Stomach (tissue), 9 donors: ENCODE results near the gene INPP5J. TPM values are rescaled to one million over a fixed set of nuclear protein-coding genes. Genes with fewer than 3 reads are reported as not detected.

ENCODE experiments used
- DNase-seq, 2 donors: peaks; one replicate each; pipeline versions ENCODE4 v3.0.0 to v3.0.0-alpha.2; 2013 to 2019
- H3K27ac ChIP-seq, 5 donors: fragments of 200-600 bp in 4 of 5; sonication (generic) in 4 of 5; one replicate each; pipeline ENCODE4 v1.5.1; 2013 to 2019; ENCODE audit warnings: mild to moderate bottlenecking in 1 of 5, moderate library complexity in 1 of 5
- H3K27me3 ChIP-seq, 3 donors: fragments of 200-600 bp; sonication (generic); one replicate each; pipeline ENCODE4 v1.5.1; 2017 to 2019; ENCODE audit warnings: mixed run types in 1 of 3
- H3K36me3 ChIP-seq, 4 donors: fragments of 200-600 bp; sonication (generic); 1 replicate in 3 of 4; 2 replicates in 1 of 4; pipeline ENCODE4 v1.5.1; 2016 to 2019
- H3K4me1 ChIP-seq, 4 donors: fragments of 200-600 bp; sonication (generic); one replicate each; pipeline ENCODE4 v1.5.1; 2016 to 2019
- H3K4me3 ChIP-seq, 4 donors: fragments of 200-600 bp; sonication (generic) in 3 of 4; one replicate each; pipeline ENCODE4 v1.5.1; 2016 to 2019; ENCODE audit warnings: mild to moderate bottlenecking in 1 of 4
- H3K9me3 ChIP-seq, 4 donors: fragments of 200-600 bp; sonication (generic); one replicate each; pipeline ENCODE4 v1.5.1; 2016 to 2019
- CTCF ChIP-seq, 7 experiments: fragments of 450-650 bp in 4 of 7; fragments of 200-600 bp in 3 of 7; sonication (generic) in 3 of 7; IDR thresholded peaks; one replicate each; pipeline ENCODE4 v1.5.1; 2016 to 2019; ENCODE audit warnings: antibody characterized with exemption in 7 of 7, control low read depth in 2 of 7, mild to moderate bottlenecking in 1 of 7
- EP300 ChIP-seq: sonication (generic); formaldehyde crosslinking; IDR thresholded peaks from one replicate; pipeline ENCODE4 v1.6.1; 2017; ENCODE audit warnings: antibody characterized with exemption
- POLR2A ChIP-seq, 4 donors: fragments of 450-650 bp; IDR thresholded peaks; one replicate each; pipeline ENCODE4 v1.6.1; 2016; ENCODE audit warnings: antibody characterized with exemption in 4 of 4, control low read depth in 2 of 4, mild to moderate bottlenecking in 1 of 4, moderate library complexity in 1 of 4
- POLR2AphosphoS5 ChIP-seq, 3 donors: sonication (generic); formaldehyde crosslinking; IDR thresholded peaks; one replicate each; pipeline ENCODE4 v1.6.1; 2016; ENCODE audit warnings: antibody characterized with exemption in 3 of 3
- WGBS, 5 donors: extraction: QIAGEN DNeasy Blood & Tissue Kit in 3 of 5; methylation state at CpG; one replicate each; pipeline versions ENCODE4 v1.1.5 to v1.1.7; 2013 to 2018; 5-methylcytosine and 5-hydroxymethylcytosine counted together
- intact Hi-C: fragments of 100-400 bp; cut with DNase I; formaldehyde crosslinking; loops from one replicate; pipeline ENCODE4 v1.15.1; 2023; ENCODE audit warnings: low total_unique reads
- polyA plus RNA-seq, 3 donors: library from polyadenylated mRNA; stranded (reverse); fragments of 200-250 nt; gene quantifications; one replicate each; pipeline ENCODE4 v1.2.3, GENCODE V29; 2013
- total RNA-seq, 5 donors: library from RNA; depleted of rRNA; stranded (reverse); fragments of >200 nt; gene quantifications; one replicate each; pipeline versions ENCODE4 v1.1.0 to v1.2.3, GENCODE V29; 2014 to 2016
- donor health status: healthy with polysubstance abuse.
- donor health status: Bipolar disorder and iron deficiency.
- donor health status: healthy.

Gene INPP5J
- total and polyA plus RNA-seq, 8 donors: 1.8 to 34.4 (median 9.3) TPM

DNA sequence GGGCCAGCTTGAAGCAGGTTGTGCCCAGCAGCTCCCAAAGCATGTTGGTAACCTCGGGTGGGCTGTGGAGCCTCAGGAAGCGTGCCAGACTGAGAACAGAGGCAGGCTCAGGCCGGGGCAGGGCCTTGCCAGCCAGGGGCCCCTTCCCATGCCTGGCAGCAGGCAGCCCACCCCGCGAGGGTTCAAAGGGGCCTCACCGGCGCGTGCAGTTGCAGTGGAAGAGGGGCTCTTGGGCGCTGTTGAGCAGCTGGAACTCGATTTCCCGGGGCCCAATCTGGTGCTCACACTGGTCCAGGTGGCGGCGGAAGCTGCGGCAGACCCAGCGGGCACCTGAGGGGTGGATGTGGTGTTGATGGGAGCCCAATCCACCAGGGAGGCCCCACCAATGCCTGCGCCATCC lies 13.9 kb downstream of the INPP5J start:
- intact Hi-C loops: no loop called here
- no peak for TF ChIP-seq POLR2A (IDR thresholded peaks at IDR 0.05)
- TF ChIP-seq POLR2AphosphoS5 (IDR thresholded peaks at IDR 0.05): no peak
- TF ChIP-seq EP300: no peak
- TF ChIP-seq CTCF (IDR thresholded peaks at IDR 0.05): no peak
- H3K4me1 ChIP-seq: peaks cover 3 to 20% (median 18%) of the 10 kb centered on the region in 4 donors
- WGBS, 5 donors: 89 to 94% (median 90%) methylated on average over 15 to 16 of the region's 16 CpGs
- H3K4me3 ChIP-seq: no peak overlapping the region
- no peaks in the 10 kb centered on the region for H3K36me3 ChIP-seq
- H3K9me3 ChIP-seq: no peaks in the 10 kb centered on the region
- no peak overlapping the region for H3K27ac ChIP-seq
- peaks cover 0 to 23% (median 9%) of the 10 kb centered on the region in 3 donors for H3K27me3 ChIP-seq
- no peak for DNase-seq

GRCh38 chr22:31137721-31138120 lies 15.0 kb downstream of the INPP5J start:
- WGBS, 5 donors: 77 to 83% (median 77%) methylated on average over 6 to 10 of the region's 10 CpGs
- H3K9me3 ChIP-seq: no peaks in the 10 kb centered on the region
- TF ChIP-seq POLR2AphosphoS5 (IDR thresholded peaks at IDR 0.05) (no peak), EP300 (no peak), CTCF (IDR thresholded peaks at IDR 0.05) (no peak), POLR2A (IDR thresholded peaks at IDR 0.05) (no peak)
- no peak for DNase-seq
- H3K4me3 ChIP-seq: no peak overlapping the region
- H3K27ac ChIP-seq: no peak overlapping the region
- H3K27me3 ChIP-seq: peaks cover 0 to 23% (median 9%) of the 10 kb centered on the region in 3 donors
- peaks cover 0 to 15% (median 13%) of the 10 kb centered on the region in 4 donors for H3K4me1 ChIP-seq
- H3K36me3 ChIP-seq: no peaks in the 10 kb centered on the region
- intact Hi-C loops: no loop called here

DNA sequence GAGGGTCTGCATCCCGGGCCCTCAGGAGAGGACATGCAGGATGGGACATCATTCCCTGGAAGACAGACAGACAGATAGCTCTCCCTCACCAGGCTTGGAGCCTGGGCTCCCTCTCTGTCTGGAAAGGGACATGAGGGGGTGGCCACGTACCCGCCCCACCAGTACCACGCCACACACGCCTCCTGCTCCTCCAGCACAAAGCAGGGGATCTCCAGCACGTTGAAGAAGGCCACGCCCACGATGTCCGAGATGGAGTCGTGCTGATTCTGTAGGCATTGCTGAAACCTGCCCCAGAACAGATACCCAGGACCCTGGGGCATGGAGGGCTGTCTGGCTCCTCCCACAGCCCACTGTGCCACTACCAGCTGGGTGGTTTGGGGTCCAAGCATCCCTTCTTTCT lies 15.4 kb downstream of the INPP5J start:
- 67 to 85% (median 73%) methylated on average over 10 of the region's 10 CpGs for WGBS, 5 donors
- no peak for DNase-seq
- Histone ChIP-seq H3K27me3 (peaks cover 0 to 23% (median 9%) of the 10 kb centered on the region in 3 donors), H3K4me3 (no peak overlapping the region), H3K9me3 (no peaks in the 10 kb centered on the region), H3K27ac (no peak overlapping the region), H3K4me1 (peaks cover 0 to 15% (median 13%) of the 10 kb centered on the region in 4 donors), H3K36me3 (no peaks in the 10 kb centered on the region)
- intact Hi-C loops: no loop called here
- TF ChIP-seq POLR2A (IDR thresholded peaks at IDR 0.05) (no peak), EP300 (no peak), CTCF (IDR thresholded peaks at IDR 0.05) (no peak), POLR2AphosphoS5 (IDR thresholded peaks at IDR 0.05) (no peak)

DNA sequence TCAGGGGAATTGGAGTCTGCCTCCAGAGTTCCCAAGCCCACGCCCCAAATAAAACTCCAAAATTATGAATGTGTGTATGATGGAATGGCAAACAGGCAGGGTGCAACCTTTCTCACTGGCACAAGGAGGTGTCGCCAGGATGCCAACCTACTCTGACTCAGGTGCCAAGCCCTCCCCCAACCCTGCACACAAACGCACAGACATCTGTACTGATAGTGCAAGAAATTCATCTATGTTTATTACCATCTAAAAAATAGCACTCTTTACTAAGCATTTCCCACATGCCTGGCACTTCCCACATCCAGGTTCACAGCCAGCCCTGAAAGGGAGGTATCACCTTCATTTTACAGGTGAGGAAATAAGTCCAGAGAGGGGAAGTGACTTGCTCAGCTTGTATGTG lies 16.3 kb downstream of the INPP5J start:
- Histone ChIP-seq H3K9me3 (no peaks in the 10 kb centered on the region), H3K36me3 (no peaks in the 10 kb centered on the region), H3K27ac (no peak overlapping the region), H3K27me3 (peaks cover 0 to 23% (median 9%) of the 10 kb centered on the region in 3 donors), H3K4me1 (peaks cover 0 to 15% (median 13%) of the 10 kb centered on the region in 4 donors), H3K4me3 (no peak overlapping the region)
- 38 to 72% (median 51%) methylated on average over 3 of the region's 3 CpGs for WGBS, 5 donors
- intact Hi-C loops: no loop called here
- no peak for DNase-seq
- TF ChIP-seq POLR2AphosphoS5 (IDR thresholded peaks at IDR 0.05): no peak
- no peak for TF ChIP-seq POLR2A (IDR thresholded peaks at IDR 0.05)
- no peak for TF ChIP-seq EP300
- TF ChIP-seq CTCF (IDR thresholded peaks at IDR 0.05): no peak
